ENCODE data around the gene MIF4GD. TPM values are rescaled to one million over a fixed set of nuclear protein-coding genes. Genes with fewer than 3 reads are reported as not detected.

MIF4GD gene
- total and polyA plus RNA-seq, 9 of the 15 experiments (the other 6 are each of a cell fraction or from before 2014, with no cell fraction given), result 11.8 to 63.8 (median 28.1) TPM

DNA sequence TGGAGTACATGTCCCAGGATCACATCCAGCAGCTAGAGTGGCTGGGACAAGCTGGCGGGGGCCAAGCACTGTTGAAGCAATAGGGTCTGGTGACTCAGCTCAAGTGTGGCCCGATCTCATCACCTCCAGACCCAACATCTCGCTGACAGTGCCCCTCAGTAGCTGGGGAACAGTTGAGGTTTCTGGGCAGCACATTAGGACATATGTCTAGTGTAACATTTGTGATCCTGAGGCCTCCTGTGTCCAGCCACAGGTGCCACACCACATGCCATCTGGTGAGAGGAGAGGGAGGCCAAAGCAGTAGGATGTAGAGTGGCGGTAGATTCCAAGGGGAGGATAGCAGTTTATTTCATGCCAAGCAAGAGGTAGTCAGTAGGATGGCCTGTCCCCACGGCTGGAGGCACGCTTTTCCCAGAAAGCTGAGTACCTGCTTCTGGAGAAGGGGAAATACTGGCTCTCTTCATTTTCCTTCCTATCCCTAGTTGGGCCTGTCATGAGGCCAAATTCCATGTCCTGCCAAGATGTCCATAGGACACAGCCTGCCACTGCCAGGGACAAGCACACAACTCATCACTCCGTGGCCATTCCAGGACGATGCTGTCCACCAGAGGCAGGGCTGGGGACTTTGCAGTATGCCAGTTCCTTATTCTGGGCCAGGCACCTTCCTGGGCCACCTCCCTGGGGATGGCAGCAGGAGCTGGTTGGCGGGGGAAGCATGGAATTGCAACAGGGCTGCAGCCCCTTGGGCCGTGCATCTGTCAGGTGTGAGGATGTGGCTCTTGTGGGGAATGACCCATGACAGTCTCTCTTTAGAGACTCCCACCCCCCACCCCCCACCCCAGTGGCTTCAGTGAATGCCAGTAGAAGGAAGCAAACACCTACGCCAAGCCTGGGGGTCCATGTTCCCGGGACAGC is 33.7 kb downstream of the MIF4GD start:
- intact Hi-C loops (cut with micrococcal nuclease) (loop anchor here (5.0 kb wide), 1 partner anchor 125 kb away; no protein-coding TSS in a partner anchor), in situ Hi-C loops (cut with MboI) (no loop called here)
- H2AFZ ChIP-seq (ENCODE audit: low read depth, low read length), result no peak overlapping the region
- FAIRE-seq (no peak), ATAC-seq (no peak), DNase-seq (ENCODE audit: extremely low read depth in 1 of 4, low spot score in 3 of 4) (no peak)
- peaks cover 89% of the 10 kb centered on the region for H3K36me3 ChIP-seq (ENCODE audit: control insufficient read depth, insufficient read depth, low read length)
- no peaks in the 10 kb centered on the region for H3K9me3 ChIP-seq (replicated peaks; ENCODE audit: control insufficient read depth, insufficient read depth, low read depth, low read length)
- H3K9me1 ChIP-seq (ENCODE audit: control insufficient read depth, insufficient read depth, low read length), result no peaks in the 10 kb centered on the region
- ChIA-PET CTCF (ENCODE audit: low intra/inter-chr PET ratio) (interaction anchor here (2.8 kb wide), 1 partner anchor 276 kb away, joined by 10 read pairs; no protein-coding TSS in a partner anchor), POLR2A (interaction anchor here (0.6 to 1.3 kb wide), 9 partner anchors 8 to 343 kb away, joined by 3 to 4 read pairs (median 3); no protein-coding TSS in a partner anchor)
- no peak overlapping the region for H3K4me2 ChIP-seq (ENCODE audit: insufficient read depth, low read length)
- BruUV-seq (replicated peaks), result TSS peak; percentile 27
- H4K20me1 ChIP-seq (replicated peaks; ENCODE audit: control insufficient read depth, insufficient read depth, low read length), result peaks cover 19% of the 10 kb centered on the region; the same call in 1 of the 2 replicates
- WGBS (ENCODE audit: insufficient coverage, low coverage, missing lambda C conversion rate), result 89% methylated on average over 12 of the region's 12 CpGs
- no peaks in the 10 kb centered on the region for H3K27me3 ChIP-seq (ENCODE audit: control insufficient read depth in 2 of 2, insufficient read depth in 2 of 2, low read length in 2 of 2)
- H3K27ac ChIP-seq (ENCODE audit: extremely low read depth, low read depth, low read length), result no peak overlapping the region; the same call in 2 of the 3 replicates
- no peak overlapping the region for H3K4me3 ChIP-seq
- peaks cover 14 to 33% of the 10 kb centered on the region in 2 experiments for H3K4me1 ChIP-seq (replicated peaks in 1 of 2; ENCODE audit: control insufficient read depth in 2 of 2, insufficient read depth in 2 of 2, low read length in 2 of 2)
- peak overlapping the region in 1 of 2 experiments; percentile 70; a peak in 1 of 4 replicates for H3K9ac ChIP-seq (ENCODE audit: insufficient read depth in 1 of 2, low read depth in 2 of 2, low read length in 2 of 2)
- H3K79me2 ChIP-seq (ENCODE audit: control insufficient read depth, insufficient read depth, low read length), result no peaks in the 10 kb centered on the region
- TF ChIP-seq TOE1 (IDR thresholded peaks at IDR 0.05; ENCODE audit: borderline replicate concordance) (no peak), TOE1 (CRISPR knock-in tag; IDR thresholded peaks at IDR 0.05; ENCODE audit: borderline replicate concordance, low read depth) (no peak), ZNF224 (CRISPR knock-in tag; IDR thresholded peaks at IDR 0.05) (no peak), ZNF75A (CRISPR knock-in tag; IDR thresholded peaks at IDR 0.05) (no peak), MAZ (CRISPR knock-in tag; conservative IDR thresholded peaks at IDR 0.05 in 1 of 2, IDR thresholded peaks at IDR 0.05 in 1 of 2) (no peak), HMBOX1 (IDR thresholded peaks at IDR 0.05) (no peak), FUS (optimal IDR thresholded peaks at IDR 0.05; ENCODE audit: low read depth, low read length) (no peak), SUPT5H (IDR thresholded peaks at IDR 0.05) (peak; percentile 40), POLR2B (IDR thresholded peaks at IDR 0.05; ENCODE audit: low read depth, partially characterized antibody) (peak; percentile 1), FOXP1 (CRISPR knock-in tag; IDR thresholded peaks at IDR 0.05) (no peak), POLR2A (conservative IDR thresholded peaks at IDR 0.05) (peak; percentile 64), POLR2G (IDR thresholded peaks at IDR 0.05; ENCODE audit: low read depth, low read length) (peak; percentile 53; the same call in 1 of the 2 replicates), MTA3 (IDR thresholded peaks at IDR 0.05; ENCODE audit: borderline replicate concordance) (no peak), SMAD1 (IDR thresholded peaks at IDR 0.05; ENCODE audit: low read depth, low read length, partially characterized antibody) (no peak), MAFF (IDR thresholded peaks at IDR 0.05; ENCODE audit: low read length) (no peak), ZNF217 (CRISPR knock-in tag; IDR thresholded peaks at IDR 0.05) (no peak), RBM15 (IDR thresholded peaks at IDR 0.05; ENCODE audit: insufficient read depth, low read length) (no peak), SFPQ (IDR thresholded peaks at IDR 0.05; ENCODE audit: low read depth, low read length) (no peak)
- TF ChIP-seq, protein P1, sequence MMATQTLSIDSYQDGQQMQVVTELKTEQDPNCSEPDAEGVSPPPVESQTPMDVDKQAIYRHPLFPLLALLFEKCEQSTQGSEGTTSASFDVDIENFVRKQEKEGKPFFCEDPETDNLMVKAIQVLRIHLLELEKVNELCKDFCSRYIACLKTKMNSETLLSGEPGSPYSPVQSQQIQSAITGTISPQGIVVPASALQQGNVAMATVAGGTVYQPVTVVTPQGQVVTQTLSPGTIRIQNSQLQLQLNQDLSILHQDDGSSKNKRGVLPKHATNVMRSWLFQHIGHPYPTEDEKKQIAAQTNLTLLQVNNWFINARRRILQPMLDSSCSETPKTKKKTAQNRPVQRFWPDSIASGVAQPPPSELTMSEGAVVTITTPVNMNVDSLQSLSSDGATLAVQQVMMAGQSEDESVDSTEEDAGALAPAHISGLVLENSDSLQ (IDR thresholded peaks at IDR 0.05), result no peak

All from K562 (cell line).